Tibial artery (tissue), 4 donors: Measurements from ENCODE around the gene SECISBP2.
"Not testable (repeated sequence)": the region's sequence is repeated elsewhere in the genome, so short reads cannot be mapped to it uniquely, and the experiment has no call there.

Source experiments
- DNase-seq, 2 donors: peaks; one replicate each; pipeline ENCODE4 v3.0.0-alpha.2; 2019
- H3K27ac ChIP-seq, 2 donors: fragments of 200-600 bp; sonication (generic) in 1 of 2; 1 replicate in 1 of 2; 2 replicates in 1 of 2; pipeline ENCODE4 v1.5.1; 2018 to 2019; ENCODE audit warnings: mild to moderate bottlenecking in 1 of 2
- H3K27me3 ChIP-seq, 2 donors: fragments of 200-600 bp; sonication (generic) in 1 of 2; one replicate each; pipeline versions ENCODE4 v1.5.1 to v1.6.0; 2016 to 2019
- H3K36me3 ChIP-seq, 3 donors: fragments of 200-600 bp; sonication (generic) in 2 of 3; one replicate each; pipeline ENCODE4 v1.5.1; 2016 to 2019; ENCODE audit warnings: mild to moderate bottlenecking in 2 of 3
- H3K4me1 ChIP-seq, 4 donors: fragments of 200-600 bp; sonication (generic) in 2 of 4; 1 replicate in 3 of 4; 2 replicates in 1 of 4; pipeline ENCODE4 v1.5.1; 2016 to 2019
- H3K4me3 ChIP-seq, 2 donors: fragments of 200-600 bp; sonication (generic) in 1 of 2; 1 replicate in 1 of 2; 2 replicates in 1 of 2; pipeline ENCODE4 v1.5.1; 2018 to 2019; ENCODE audit warnings: mild to moderate bottlenecking in 2 of 2
- H3K9me3 ChIP-seq, 3 donors: fragments of 200-600 bp; sonication (generic) in 1 of 3; one replicate each; pipeline ENCODE4 v1.5.1; 2016 to 2019
- intact Hi-C: fragments of 100-400 bp; cut with DNase I; formaldehyde crosslinking; loops from one replicate; pipeline ENCODE4 v1.15.0; 2023; ENCODE audit warnings: low total_unique reads
- TF ChIP-seq, protein P1 (sequence below), 2 experiments: fragments of 200-600 bp in 1 of 2; fragments of 450-650 bp in 1 of 2; IDR thresholded peaks; one replicate each; pipeline ENCODE4 v1.5.1; 2017 to 2019; ENCODE audit warnings: antibody characterized with exemption in 2 of 2, mild to moderate bottlenecking in 1 of 2, moderate library complexity in 1 of 2

Gene SECISBP2

DNA sequence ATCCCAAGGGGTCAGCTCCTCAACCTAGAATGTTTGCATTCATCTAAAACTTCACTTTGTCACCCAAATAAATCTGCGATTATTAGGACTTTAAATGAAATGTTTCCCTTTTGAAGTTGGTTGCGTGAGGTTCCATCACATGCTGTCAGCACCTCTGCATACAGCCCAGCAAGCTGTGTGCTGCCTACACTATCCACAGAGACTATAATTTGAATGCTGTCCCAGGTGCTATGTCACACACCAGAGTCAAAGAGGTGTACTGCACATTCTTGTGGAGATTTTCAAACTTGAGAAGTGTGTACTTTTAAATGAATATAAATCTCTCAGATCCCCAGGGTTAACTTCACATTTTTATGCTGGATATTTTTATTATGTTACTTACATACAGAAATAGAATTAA, 26.6 kb upstream of the SECISBP2 start:
- no peak overlapping the region for H3K4me3 ChIP-seq
- TF ChIP-seq, protein P1, sequence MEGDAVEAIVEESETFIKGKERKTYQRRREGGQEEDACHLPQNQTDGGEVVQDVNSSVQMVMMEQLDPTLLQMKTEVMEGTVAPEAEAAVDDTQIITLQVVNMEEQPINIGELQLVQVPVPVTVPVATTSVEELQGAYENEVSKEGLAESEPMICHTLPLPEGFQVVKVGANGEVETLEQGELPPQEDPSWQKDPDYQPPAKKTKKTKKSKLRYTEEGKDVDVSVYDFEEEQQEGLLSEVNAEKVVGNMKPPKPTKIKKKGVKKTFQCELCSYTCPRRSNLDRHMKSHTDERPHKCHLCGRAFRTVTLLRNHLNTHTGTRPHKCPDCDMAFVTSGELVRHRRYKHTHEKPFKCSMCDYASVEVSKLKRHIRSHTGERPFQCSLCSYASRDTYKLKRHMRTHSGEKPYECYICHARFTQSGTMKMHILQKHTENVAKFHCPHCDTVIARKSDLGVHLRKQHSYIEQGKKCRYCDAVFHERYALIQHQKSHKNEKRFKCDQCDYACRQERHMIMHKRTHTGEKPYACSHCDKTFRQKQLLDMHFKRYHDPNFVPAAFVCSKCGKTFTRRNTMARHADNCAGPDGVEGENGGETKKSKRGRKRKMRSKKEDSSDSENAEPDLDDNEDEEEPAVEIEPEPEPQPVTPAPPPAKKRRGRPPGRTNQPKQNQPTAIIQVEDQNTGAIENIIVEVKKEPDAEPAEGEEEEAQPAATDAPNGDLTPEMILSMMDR (IDR thresholded peaks at IDR 0.05) = no peak
- intact Hi-C loops = no loop called here
- DNase-seq = no peak
- no peaks in the 10 kb centered on the region for H3K36me3 ChIP-seq
- no peaks in the 10 kb centered on the region for H3K27me3 ChIP-seq
- H3K4me1 ChIP-seq = no peaks in the 10 kb centered on the region
- no peak overlapping the region for H3K27ac ChIP-seq
- no peaks in the 10 kb centered on the region for H3K9me3 ChIP-seq

DNA sequence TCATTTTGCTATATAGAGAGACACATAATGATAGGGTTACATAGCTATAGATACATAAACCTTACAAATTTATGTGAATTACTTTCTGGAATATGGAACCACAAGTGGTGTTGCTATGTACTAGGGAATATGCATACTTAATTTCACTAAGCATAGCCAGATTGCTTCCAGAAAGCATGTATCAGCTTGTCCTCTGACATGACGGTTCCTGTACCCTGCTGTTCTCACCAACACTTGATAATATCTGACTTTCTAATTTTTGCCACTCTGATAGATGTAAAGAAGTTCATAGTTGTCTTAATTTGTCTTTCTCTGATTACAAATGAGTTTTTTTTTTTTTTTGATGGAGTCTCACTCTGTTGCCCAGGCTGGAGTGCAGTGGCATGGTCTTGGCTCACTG, 25.3 kb upstream of the SECISBP2 start:
- Histone ChIP-seq H3K27me3 (no peaks in the 10 kb centered on the region), H3K27ac (no peak overlapping the region), H3K36me3 (no peaks in the 10 kb centered on the region), H3K9me3 (no peaks in the 10 kb centered on the region), H3K4me3 (no peak overlapping the region), H3K4me1 (no peaks in the 10 kb centered on the region)
- TF ChIP-seq, protein P1 (IDR thresholded peaks at IDR 0.05) = no peak
- no peak for DNase-seq
- intact Hi-C loops = no loop called here

DNA sequence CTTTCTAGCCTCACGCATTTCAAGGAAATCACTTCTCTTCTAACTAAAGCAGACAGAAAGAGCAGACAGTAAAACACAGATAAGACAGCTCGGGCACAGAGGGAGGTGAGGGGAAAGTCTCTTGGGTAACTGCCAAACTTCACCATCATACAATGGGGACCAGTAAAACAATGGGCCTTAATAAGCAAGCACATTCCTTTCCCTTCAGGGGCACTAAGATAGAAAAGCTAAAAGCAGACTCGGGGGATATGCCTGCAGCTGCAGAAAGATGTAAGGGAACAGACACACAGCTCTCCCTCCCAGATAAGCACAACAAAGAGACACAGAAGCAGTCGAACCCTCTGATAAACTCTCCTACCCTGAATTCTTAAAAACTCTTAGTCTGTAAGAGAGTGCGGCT, 22.9 kb upstream of the SECISBP2 start:
- Histone ChIP-seq H3K27me3 (no peaks in the 10 kb centered on the region), H3K9me3 (no peaks in the 10 kb centered on the region), H3K36me3 (no peaks in the 10 kb centered on the region), H3K4me3 (no peak overlapping the region), H3K27ac (no peak overlapping the region), H3K4me1 (no peaks in the 10 kb centered on the region)
- DNase-seq = no peak
- TF ChIP-seq, protein P1 (IDR thresholded peaks at IDR 0.05) = no peak
- intact Hi-C loops = no loop called here

DNA sequence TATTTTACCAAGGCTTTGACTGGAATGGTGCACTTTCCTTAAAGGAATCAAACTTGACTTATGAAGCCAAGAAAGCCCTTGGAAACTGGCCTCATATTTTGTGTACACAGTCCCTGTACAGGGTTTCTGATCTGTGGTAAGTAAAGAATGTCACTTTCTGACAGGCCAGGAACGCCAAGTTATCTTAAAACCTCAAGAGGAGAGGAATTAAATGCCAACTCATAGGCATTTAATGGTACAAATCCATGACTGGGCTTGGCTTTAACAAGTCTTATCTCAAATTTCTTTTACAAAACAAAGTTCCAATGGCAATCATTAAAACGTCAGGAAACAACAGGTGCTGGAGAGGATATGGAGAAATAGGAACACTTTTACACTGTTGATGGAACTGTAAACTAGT, 16.3 kb upstream of the SECISBP2 start:
- H3K36me3 ChIP-seq, DNase-seq, H3K27me3 ChIP-seq, intact Hi-C loops, H3K9me3 ChIP-seq, H3K4me1 ChIP-seq, H3K27ac ChIP-seq, H3K4me3 ChIP-seq: not testable (repeated sequence)

DNA sequence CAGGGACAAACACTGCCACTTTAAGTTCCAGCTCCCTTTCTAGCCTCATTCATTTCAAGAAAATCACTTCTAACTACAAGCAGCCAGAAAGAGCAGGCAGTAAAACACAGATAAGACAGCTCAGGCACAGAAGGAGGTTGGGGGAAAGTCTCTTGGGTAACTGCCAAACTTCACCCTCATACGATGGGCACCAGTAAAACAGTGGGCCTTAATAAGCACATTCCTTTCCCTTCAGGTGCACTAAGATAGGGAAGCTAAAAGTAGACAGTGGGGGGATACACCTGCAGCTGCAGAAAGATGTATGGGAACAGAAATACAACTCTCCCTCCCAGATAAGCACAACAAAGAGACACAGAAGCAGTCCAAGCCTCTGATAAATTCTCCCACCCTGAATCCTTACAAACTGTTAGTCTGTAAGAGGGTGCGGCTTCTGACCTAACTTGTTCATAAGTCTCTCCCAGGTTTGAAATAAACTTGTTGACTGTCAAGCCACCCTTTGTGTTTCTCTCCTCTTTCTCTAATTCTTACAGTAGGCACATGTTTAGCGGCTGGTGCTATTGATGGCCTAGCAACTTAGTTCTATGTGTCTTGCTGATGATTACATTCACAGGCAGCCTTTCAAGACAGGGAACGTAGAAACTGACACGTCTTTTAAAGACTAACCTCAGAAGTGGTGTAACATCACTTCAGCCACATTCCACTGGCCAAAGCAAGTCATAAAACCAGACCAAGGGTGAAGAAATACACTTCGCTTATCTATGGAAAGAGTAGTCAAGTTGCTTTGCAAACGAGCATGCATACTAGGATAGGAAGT, 14.1 kb upstream of the SECISBP2 start:
- peaks cover 0 to 9% (median 0%) of the 10 kb centered on the region in 3 donors for H3K36me3 ChIP-seq
- H3K27ac ChIP-seq = no peak overlapping the region
- intact Hi-C loops = no loop called here
- TF ChIP-seq, protein P1 (IDR thresholded peaks at IDR 0.05) = no peak
- H3K27me3 ChIP-seq = no peaks in the 10 kb centered on the region
- no peak for DNase-seq
- H3K4me3 ChIP-seq = no peak overlapping the region
- no peaks in the 10 kb centered on the region for H3K4me1 ChIP-seq
- no peaks in the 10 kb centered on the region for H3K9me3 ChIP-seq

DNA sequence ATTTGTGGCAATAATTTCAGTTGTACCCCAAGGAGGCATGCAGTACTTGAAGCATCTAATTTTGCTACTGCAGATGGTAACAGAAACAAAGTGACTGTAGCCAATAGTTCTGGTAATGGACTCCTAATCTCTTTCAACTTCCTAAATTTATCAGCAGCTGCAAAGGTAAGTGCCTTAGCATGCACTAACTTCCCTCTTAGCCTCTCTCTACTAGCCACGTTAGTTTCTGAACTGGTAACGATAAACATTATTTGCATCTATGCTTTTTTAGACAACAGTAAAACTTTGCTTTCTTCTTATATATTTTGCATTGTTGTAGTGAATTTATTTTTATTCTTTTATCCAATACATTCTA, 13.5 kb upstream of the SECISBP2 start:
- DNase-seq = no peak
- Histone ChIP-seq H3K4me1 (peaks cover 0 to 6% (median 4%) of the 10 kb centered on the region in 4 donors), H3K9me3 (no peaks in the 10 kb centered on the region), H3K36me3 (peaks cover 0 to 9% (median 0%) of the 10 kb centered on the region in 3 donors), H3K4me3 (no peak overlapping the region), H3K27me3 (no peaks in the 10 kb centered on the region), H3K27ac (no peak overlapping the region)
- TF ChIP-seq, protein P1 (IDR thresholded peaks at IDR 0.05) = no peak
- intact Hi-C loops = no loop called here
